HG03439 (cell line): Measurements from ENCODE around the gene CAPN13.

Experiments used
- ATAC-seq: cut with Tn5 transposase; IDR thresholded peaks from one replicate; pipeline ENCODE4 v1.9.1; 2021; ENCODE audit warnings: mild to moderate bottlenecking, moderate library complexity; ENCODE audit not compliant: unreplicated experiment

CAPN13 gene

DNA sequence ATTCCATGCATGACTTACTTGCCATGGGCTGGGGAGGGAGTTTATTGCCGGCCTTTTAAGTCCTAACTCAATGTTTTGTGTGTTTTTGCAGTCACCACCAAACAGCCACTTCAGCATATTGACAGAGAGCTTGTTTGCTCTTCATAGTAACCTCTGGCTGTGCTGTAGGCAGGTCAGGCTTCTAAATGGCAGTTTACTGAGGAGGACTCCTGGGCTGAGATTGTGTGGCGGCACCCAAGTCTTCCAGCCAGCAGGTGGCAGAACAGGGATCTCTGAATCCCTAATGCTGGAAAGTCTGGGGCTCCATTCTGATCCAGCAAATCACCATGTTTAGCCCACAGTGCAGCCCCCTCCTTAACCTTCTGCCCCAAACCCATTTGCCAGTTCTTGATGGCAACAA, 121.2 kb downstream of the CAPN13 start:
- ATAC-seq, result no peak

GRCh38 chr2:30684996-30685395, 122.2 kb downstream of the CAPN13 start:
- no peak for ATAC-seq

DNA sequence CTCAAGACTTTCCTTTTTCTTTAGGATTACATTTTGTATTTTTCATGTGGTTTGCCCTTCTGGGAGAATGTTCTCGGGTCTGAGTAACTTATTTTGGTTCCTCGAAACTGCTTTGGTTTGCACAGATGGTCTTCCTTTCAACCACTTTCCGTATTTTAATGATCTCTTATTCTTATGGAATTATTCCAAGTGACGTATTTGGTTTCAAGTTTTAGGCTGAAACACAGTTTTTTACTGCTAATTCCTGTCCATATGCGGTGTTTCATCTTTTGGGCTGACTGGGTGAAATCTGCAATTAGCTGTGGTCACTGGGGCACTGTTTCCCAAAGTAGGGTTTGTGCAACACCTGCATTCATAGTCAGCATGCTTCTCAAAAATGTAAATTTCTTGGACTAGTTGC, 122.7 kb downstream of the CAPN13 start:
- ATAC-seq, result no peak

DNA sequence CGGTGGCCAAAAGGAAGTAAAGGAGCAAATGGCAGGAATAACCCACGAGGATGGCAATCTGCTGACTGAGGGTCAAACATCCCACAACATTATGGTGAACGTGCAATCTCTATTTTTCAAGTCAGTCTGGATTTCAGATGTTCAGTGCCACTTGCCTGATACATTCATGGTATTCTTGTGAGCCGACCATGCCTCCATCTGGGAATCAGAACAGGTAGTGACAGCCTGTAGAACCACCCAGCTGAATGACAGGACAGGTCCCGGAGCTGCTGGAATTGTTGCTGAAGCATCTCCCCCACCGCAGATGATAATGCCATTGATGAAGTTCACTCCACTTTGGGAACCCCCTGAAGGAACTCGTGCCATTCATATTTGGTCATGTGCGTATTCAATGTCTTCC, 123.2 kb downstream of the CAPN13 start:
- ATAC-seq, result no peak

- no peak for ATAC-seq
Observed at GRCh38 chr2:30683236-30683956, 123.8 kb downstream of the CAPN13 start.

DNA sequence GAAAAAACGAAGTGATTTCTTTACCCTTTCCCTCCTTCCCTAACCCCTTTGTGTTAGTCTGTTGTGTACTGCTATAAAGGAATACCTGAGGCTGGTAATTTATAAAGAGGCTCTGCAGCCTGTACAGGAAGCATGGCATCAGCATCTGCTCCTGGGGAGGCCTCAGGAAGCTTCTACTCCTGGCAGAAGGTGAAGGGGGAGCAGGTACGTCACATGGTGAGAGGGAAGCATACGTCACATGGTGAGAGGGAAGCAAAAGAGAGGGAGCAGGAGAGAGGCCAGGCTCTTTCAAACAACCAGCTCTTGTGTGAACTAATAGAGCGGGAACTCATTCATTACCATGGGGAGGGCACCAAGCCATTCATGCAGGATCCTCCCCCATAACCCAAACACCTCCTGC, 126.2 kb downstream of the CAPN13 start:
- ATAC-seq, result no peak

DNA sequence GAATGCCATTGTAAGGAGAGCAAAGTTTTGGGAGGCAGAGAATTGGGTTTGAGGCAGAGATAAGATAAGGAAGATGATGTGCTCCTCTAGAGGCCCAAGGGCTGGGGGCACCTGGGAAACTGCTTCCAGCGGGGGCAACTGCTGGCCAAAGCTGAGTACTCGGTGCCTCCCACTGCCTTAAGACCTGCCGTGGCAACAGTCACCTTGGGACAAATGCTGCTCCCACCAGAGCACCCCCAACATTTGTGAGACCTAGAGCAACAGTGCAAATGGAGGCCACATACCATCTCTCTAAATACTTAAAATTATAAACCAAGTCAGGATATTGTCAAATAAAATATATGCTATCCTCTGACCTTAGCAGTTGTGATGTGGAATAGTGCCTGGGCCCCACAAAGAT, 127.1 kb downstream of the CAPN13 start:
- ATAC-seq, result no peak

DNA sequence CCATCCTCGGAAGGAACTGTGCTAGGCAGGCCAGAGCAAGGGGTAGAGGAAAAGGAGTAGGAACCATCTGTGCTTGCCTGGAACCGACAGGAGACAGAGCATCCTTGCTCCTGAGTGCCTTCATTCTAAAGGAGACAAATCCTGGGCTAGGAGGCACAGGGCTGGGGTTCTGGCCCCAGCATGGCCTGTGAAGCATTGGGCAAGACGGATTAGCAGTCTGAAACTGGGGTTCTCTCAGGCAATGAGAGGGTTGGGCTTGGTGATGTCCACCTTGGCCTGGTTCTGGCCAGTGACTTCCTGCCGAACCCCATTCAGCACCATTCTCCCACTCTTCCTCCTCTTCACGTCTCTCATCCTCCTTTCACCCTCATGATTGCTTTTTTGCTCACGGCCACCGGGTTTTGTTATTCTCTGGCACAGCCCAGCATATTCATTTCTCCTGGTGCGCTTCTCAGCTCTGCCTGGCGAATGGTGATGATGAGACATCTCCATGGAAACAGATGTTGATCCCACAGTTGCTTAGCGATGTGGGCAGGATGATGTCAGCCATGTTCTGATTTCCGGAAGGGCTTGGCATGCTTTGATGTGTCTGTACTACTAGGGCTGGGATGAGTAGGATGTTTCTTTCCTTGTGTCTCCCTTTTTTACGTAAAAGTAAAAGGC, 127.7 kb downstream of the CAPN13 start:
- no peak for ATAC-seq

GRCh38 chr2:30678410-30679137, 128.7 kb downstream of the CAPN13 start:
- no peak for ATAC-seq

DNA sequence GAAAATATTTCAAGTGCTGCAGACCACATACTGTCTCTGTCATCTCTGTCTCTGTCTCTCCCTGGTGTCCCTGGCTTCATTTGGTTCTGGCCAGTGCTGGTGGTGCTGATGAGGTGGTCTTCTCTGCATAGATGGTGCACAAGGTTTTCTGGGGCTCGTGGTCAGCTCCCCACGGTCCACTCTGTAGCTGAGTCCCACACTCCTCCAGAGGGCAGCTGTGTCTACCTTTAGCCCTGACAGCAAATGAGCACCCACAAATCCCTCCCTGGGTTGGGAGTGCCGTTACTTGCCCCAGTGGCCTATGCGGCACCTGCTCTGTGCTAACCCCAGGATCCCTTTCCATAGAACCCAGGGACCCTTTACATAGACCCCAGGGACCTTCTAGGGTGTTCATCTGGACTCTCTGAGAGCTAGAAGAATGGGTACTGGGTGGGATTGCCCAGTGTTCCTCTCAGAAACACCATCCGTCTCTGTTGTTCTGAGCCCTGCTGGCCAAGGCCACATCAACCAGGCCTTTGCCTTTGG, 129.3 kb downstream of the CAPN13 start:
- ATAC-seq, result no peak

DNA sequence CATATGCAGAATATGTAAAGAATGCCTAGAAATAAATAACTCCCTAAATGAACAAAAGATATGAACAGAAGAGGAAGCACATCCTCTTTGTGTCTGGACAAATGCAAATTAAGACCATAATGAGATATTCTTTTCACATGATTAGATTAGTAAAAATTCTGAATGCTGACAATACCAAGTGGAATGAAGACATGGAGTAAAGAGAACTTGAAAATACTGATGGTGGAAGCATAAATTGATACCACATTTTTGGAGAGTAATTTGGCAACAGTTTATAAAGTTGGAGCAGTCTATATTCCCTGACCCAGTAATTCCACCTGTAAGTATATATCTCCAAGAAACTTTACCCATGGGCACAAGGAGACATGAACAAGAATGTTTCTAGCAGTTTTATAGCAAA, 130.0 kb downstream of the CAPN13 start:
- ATAC-seq, result no peak

GRCh38 chr2:30675758-30676157, 131.5 kb downstream of the CAPN13 start:
- ATAC-seq, result no peak

DNA sequence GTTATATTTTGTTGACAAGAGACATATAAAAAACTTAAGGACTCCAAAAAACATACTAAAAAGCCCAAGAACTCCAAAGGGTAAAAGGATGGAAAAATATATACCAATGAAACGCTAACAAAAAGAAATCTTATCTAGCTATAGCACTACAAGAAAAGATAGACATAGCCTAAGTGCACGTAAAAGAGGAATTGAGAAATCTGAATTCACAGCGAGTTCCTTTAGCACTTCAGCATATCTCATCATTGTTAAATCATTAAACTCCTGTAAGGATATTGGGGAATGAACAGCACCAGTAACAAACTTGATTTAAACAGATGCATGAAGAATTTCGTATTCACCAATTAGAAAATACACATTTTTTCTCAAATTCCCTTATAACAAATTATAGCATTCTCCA, 134.1 kb downstream of the CAPN13 start:
- no peak for ATAC-seq
